ENCODE data around the gene RNF144B.
"Not testable (repeated sequence)": the region's sequence is repeated elsewhere in the genome, so short reads cannot be mapped to it uniquely, and the experiment has no call there.

Gene RNF144B

DNA sequence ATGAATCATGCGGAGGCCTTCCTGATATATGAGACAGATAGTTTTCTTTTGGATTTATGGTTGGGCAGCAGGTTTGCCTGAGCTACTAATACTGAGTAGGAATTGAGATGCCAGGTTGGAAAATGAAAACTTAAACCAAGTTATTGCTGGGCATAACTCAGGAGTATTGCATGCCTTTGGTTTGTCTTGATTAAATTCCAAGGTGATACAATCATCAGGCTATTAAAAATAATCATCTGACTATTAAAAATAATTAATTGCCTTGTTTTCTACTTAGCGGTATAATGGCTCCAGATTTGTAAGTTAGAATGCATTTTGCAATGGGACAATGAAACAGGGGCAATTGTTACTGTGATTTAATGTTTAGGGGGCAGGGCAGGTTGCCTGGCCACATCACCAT lies 15.5 kb upstream of the RNF144B start:
- DNase-seq: no peak

DNA sequence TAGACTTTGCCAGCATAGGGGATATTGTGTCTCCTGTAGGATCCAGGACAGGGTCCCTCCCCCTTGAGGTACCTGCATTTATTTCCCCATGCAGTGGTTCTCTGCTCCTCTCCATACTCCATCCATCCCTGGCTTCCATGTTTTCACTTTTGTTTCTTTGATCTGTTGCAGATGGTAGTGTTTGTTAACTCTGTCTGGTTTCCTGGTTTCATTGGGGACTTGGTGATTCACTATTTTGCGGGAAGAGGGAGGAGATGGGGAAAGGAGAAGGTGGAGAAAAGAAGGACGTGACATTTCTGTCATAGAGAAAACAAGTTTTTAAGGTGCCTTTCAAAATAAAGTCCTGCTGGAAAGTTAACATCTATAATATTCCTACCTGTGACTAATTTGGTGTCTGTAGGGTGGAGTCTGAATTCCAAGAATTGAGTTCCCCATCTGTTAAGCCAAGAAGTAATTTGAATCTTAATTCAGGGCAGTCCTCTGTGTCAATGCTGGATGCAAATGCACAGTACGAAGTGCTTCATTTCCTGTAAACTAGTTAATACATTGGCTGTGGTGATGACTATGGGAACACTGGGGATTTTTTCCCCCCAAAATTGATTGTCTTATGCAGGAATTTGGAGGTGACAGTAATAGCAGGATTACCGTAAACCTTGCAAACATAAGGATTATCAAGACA lies 6.9 kb upstream of the RNF144B start:
- DNase-seq: no peak

DNA sequence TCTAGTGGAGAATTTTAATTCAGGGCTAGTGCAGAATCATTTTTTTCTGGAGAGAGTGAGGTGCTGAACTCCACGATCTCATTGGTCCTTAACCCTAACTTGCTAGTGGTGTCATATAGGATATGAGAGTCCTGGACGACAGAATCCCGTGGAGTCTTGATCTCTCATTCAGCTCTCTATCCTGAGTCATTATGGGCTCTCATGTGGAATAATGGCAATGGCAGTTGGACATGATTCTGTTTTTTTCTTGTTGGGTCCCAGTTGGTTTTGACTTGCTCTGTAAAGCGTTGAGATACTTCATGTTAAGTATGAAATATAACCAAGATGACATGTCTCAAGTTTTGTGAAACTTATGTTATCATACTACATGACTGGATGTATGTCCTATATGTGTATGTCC lies 6.3 kb upstream of the RNF144B start:
- DNase-seq: no peak

DNA sequence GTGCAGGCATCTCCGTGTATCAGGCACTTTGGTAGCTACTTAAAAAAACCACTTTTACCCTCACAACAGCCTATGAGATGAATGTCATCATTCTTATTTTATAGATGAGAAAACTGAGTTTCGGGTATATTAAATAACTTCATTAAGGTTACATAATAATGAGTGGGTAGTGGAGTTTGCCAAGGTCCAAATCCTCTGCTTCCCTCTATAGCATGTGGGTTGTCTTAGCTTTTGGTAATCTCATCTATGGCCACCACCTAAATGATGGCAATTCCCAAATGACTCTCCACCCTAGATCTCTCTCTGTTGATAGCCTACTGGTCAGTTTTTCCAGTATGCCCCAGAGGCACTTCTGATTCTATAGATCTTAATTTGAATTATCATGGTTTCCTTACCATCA lies 3.7 kb upstream of the RNF144B start:
- no peak for DNase-seq

DNA sequence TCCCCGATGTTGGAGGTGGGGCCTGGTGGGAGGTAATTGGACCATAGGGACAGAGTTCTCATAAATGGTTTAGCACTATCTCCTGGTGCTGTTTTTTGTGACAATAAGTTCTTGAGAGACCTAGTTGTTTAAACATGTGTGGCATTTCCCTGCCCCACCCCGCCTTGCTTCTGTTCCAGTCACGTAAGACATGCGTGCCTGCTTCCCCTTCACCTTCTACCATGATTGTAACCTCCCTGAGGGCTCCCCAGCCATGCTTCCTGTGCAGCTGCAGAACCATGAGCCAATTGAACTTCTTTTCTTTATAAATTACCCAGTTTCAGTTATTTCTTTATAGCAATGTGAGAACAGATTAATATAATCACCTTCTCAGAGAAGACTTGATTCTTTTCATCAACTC lies 2.5 kb upstream of the RNF144B start:
- DNase-seq: no peak

DNA sequence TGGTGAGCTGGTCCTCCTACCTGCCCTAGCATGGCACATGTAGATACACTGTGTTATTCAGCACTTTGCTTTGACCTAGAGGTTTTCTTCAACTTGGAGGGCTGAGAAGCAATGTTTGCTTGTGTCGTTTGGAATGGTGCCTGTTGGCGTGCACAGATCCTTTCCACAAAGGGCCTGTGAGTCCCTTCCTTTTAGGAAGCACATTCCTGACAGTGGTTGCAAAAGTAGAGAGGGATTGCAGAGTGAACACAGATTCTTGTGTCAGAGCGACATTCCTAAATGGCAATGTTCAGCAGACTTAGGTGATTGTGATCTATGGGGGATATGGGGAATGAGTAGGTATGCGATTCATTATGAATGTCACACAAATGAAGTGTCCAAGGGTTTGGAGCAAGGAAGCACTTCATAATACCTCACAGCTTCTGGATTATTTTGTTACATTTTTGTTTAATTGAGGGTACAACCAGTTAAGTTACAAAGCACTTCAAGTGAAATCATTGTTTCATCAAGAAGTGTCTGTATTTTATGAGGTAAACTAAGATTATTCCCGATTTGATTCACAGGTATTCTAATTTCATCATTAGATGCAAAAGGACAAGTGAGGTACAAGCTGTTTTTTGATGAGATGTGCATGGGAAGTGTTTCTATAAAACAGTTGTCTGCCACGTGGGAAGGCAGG lies 713 bp upstream of the RNF144B start:
- DNase-seq: no peak

DNA sequence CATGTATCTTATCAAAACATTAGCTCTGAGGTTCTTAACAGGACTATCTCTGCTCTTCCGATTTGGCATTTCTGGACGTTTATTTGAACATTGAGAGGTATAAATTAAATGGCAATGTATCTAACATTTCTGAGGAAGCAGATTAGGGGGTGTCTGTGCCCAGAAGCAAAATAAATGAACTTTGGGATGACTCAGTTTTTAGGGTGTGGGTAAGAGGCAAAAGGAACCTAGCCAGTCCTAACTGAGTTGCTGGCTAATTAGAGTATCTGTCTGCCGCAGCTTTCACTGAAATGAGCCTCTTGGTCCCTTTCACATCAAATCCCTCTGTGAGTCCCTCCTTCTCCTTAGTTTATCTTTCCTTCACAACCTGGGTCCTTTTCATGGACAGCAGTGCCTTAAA lies 1.1 kb downstream of the RNF144B start:
- DNase-seq: no peak

DNA sequence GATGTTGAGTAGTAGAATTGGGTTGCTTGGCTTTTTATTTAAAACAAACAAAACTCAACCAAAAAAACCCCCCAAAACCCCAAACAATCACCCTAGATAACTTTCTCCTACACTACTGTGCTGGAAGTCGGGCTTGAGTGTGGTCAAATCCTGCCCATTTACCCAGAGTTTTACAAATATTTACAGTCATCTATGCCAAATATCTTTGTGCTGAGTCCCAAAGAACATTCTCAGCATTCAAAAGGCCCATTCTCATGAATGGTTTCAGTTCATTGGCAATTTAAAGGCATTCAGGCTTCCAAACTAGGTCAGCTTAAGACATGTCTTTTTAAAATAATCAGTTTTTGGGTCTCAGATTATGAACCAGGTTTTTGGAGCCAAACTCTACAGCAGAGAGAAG lies 1.8 kb downstream of the RNF144B start:
- no peak for DNase-seq

DNA sequence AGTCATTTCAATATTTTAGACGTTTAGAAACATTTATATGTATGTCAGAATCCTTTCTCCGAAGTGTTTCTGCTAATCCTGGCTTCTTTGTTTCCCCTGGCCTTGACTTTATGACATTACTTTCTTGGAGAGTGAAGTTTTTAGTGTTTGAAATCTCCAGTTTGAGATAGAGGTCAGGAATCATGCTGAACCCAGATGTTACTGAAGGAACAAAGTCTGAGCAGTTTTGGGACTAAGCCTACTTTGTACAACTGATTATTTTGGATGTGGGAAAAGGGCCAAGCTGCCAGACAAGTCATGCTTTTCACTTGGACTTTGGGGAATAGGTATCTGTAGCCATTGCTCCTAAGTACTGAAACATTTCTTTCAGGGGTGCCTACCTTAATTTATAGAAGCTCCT lies 2.3 kb downstream of the RNF144B start:
- DNase-seq: no peak

DNA sequence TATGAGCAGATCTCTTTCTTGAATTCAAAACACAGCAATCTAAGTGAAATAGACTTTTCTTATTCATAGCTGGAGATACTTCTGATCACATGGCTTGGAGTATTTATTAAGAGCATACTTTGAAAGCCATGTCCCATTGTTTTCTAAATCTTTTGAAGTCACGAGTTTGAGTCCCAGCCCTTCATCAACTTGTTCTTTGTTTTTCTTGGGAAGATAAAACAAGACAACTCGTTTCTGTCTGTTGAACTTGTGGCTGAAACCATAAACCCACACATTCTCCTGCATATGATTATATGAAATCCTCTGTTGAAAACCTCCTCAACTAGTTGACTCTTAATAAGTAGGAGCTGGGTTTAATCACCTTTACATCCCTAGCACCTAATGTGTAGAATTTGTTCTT lies 3.3 kb downstream of the RNF144B start:
- DNase-seq: no peak

DNA sequence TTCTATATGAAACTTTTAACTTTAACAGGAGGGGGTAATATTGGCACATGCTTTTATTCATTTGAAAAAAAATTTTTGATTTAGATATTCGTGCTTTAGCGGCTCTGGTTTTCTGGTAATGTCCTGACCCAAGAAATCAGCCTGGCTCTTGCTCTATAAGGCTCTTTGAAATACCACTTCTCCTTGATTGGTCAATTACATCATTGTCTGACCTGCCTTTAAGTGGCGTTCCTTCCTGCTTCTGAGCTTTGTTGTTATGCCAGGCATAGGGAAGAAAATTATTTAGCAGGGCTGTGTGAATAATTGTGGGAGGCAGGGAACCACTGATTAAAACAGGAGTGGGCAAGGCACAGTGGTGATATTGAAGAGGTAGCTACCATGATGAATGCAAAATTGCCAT lies 3.9 kb downstream of the RNF144B start:
- no peak for DNase-seq

DNA sequence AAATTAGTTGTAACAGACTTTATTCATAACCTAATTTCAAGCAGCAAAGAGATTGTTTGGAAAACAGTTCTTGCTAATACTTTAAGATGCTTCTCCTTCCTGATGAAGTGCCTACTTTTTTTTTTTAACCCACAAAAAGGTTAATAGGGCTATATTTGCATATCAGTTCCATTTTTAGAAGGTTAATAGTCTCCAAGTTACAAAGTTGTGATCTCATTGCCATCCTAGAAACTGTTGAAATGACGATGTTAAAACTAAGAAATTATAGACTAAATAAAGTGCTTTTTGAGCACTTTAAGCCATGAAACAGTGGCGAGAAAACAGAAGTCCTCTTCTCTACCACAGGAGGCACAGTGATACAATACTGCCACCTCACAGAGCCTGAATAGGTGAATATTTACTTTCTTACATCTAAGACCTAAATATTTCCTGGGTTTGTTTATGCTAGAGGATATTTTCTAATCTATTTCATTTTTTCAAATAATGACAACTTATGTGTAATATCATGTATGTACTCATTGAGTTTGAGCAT lies 5.3 kb downstream of the RNF144B start:
- DNase-seq: no peak

DNA sequence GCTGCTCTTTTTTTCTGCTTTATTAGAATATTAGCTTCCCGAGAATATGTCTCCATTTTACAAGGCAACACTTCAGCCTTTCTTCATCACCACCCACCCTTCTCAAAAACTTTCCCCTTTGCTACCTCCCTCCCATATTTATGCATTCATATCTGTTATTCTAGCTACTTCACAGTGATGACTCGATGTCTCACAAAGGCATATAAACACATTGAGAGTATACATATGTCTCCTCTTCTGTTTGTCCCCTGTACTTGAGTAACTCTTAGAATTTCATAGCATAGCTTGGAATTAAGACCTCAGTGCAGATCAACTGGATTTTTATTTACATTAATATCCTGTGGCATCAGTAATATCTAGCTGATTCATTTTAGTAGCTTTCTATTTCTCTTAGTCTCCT lies 6.5 kb downstream of the RNF144B start:
- no peak for DNase-seq

DNA sequence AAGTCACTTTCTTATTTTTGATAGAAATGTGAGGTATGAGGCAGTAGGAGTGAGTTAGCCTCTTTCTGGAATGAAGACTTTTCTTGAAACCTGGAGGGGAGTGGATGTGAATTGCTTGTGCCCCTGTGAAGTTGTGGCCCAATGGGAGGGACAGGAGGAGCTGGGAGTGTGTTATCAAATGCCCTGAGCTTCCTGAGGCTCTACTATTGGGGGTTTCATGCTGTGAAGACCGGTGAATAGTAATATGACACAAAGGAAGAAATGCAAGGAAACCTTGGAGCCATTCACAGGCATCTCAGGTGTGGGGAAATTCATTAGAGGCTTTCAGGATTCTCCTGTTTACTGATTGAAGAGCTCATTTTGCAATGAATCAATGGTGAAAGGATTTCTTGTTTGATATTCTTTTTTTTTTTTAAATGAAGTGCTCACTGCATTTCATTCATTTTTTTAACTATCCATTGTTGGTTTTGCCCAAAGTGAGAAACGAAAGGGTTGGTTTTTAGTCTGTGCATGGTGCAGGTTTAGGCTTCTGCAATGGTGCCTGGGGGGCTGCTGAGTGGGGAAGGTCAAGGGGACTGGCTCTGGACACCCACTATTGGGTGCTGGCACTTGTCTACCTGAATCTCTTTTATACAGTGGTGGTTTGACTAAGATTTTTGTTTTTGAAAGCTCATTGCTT lies 8.2 kb downstream of the RNF144B start:
- DNase-seq: no peak

DNA sequence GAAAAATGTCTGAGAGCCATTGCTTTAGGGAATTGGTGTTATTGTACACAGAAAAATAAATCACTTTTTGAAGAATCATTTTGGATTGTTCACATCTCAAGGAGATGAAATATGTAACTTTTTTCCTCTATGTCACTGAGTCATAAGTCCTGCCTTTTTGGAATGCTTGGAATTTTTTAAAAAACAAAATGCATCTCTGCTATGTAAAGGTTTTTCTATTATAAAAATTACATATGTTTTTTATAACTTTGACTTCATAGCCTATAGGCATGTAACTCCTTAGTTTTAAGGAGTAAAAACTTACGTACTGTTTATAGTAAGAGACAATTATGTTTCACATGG lies 8.7 kb downstream of the RNF144B start:
- no peak for DNase-seq

DNA sequence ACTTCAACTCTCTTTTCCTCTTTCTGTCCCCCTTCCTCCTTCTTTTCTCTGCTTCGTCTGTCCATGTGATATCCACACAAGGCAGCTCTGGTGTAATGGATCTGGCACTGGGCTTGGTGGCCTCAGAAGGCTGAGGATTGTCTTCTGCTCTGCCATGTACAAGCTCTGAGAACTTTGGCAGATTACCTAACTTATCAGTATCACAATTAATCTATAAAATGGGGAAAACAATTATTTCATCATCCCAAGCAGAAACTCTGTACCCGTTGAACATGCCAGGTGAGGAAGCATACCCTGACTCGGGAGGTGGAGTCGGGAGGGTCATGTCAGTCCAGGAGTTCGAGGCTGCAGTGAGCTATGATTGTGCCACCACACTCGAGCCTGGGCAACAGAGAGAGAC lies 10.6 kb downstream of the RNF144B start:
- DNase-seq: no peak

DNA sequence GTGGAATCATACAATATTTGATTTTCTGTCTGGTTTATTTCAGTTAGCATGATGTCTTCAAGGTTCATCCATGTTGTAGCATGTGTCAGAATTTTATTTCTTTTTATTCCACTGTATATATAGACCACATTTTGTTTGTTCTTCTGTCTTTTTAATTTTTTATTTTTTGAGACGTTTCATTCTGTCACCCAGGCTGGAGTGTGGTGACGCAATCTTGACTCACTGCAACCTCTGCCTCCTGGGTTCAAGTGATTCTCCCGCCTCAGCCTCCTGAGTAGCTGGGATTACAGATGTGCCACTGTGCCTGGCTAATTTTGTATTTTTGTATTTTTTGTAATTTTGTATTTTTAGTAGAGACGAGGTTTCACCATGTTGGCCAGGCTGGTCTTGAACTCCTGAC lies 11.1 kb downstream of the RNF144B start:
- DNase-seq: not testable (repeated sequence)

DNA sequence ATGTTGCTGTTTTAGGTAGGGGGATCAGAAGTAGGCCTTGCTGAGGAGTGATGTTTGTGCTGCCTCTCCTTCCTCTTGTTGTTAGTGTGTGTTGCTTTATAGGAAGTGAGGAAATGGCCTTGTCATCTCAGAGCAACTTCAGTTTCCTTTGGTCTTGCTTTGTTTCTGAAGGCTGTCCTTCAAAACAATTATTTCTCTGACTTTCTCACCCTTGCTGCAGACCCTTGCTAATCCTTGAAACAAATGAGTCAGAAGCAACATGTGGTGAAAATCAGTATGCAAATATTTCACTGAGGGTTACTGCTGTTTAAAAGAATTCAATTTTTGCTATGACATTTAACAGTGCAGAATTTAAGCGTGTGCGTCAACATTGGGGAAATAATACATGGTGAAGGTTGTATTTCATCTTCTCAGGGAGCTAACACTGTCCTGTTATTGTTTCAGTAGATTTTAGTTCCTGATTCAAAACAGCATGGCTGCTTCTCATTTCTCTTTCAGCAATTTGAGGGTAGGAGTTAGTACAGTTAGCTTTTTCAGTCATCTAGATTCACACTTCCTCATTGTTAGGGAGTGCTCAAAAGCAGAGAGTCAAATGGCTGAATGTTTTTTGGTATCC lies 13.8 kb downstream of the RNF144B start:
- no peak for DNase-seq

DNA sequence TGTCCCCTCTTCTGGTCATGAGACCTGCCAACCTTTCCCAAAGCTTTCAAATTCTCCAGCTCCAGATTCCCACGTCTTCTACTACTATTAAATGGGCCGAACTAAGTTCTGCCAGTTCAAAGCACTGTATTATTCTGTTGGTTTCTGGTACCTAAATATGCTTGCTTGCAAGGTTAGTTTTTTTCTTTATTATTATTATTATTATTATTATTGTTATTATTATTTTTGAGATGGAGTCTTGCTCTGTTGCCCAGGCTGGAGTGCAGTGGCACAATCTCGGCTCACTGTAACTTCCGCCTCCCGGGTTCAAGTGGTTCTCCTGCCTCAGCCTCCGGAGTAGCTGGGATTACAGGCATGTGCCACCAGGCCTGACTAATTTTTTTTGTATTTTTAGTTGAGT lies 17.8 kb downstream of the RNF144B start:
- DNase-seq: not testable (repeated sequence)

DNA sequence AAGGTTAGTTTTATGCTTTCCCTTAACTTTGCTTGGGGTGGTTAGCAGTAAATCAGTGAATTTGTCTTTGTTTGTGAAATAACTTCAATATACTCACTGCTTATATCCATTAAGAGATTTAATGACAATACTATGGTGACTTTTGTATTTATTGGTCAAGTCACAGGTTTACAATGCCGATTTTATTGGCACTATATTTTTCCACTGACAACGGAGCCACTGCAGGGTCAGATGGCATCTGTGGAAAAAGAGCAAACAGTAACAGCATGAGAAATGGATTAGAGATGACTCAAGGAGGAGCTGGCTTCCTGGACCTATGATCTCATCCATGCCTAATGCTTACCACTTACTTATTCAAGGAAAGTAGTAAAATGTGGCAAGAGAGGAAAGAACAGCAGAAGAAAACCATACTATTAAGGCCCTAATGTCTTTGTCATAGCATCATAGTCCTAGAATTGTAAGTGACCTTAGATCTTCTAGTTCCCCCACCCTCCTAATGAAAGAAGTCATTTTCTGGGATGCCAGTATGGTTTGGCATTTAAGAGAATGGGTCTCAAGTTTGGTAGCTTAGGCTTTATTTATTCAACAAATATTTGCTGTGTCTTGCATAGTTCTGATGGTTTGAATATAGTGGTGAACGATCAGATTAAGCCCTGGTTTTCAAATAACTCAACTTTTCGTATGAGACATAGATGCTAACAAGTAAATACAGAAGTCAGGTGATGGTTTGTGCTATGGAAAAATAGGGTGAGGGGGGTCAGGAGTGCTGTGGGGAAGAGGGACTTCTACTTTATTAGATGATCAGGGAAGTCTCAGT lies 18.5 kb downstream of the RNF144B start:
- DNase-seq: no peak

DNA sequence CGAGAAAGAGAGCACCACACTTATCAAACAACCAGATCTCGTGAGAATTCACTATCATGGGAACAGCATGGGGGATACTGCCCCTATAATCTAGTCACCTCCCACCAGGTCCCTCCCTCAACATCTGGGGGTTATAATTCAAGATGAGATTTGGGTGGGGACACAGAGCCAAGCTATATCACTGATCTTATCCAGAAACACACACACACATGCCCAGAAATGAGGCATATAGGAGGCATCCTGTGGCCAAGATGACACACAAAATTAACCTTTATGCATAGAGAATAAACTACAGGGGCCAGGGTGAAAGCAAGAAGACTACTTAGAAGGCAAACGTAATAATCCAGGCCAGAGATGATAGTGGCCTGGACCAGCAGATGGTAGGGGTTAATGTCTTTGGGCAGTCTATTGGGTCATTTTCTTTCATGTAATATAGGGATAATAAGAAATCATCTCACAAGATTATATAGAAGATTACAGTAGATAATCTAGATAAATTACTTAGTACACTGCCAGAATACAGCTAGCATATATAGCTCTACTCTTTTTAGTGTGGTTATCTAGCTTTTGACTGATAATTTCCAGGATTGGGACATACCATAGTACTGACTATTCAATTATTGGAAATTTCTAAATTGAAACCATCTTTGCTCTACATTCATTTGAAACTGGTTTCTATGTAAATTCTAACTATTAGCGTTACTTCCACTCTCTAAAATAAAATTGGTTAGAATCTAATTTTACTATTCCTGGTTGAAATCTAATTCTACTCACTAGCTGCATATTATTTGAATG lies 20.0 kb downstream of the RNF144B start:
- no peak for DNase-seq

DNA sequence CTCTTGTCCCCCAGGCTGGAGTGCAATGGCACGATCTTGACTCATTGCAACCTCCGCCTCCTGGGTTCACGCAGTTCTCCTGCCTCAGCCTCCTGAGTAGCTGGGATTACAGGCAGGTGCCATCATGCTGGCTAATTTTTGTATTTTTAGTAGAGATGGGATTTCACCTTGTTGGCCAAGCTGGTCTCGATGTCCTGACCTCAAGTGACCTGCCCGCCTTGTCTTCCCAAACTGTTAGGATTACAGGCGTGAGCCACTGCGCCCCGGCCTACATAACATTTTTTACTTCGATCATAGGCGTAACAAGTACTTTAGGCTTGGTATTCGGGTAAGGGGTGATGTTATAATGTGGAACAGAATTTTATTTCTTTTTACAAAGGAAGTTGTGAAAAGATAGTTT lies 22.5 kb downstream of the RNF144B start:
- DNase-seq: not testable (repeated sequence)
